ENCODE data around the gene KNTC1.

GRCh38 chr12:122489038-122489437 is 38.0 kb upstream of the KNTC1 start:
- TF ChIP-seq POLR2AphosphoS5 (IDR thresholded peaks at IDR 0.05; ENCODE audit: low read depth) (no peak), CTCF (IDR thresholded peaks at IDR 0.05; ENCODE audit: insufficient read depth, low read length) (no peak), REST (IDR thresholded peaks at IDR 0.05; ENCODE audit: insufficient replicate concordance, low read depth) (no peak)

Measured in HL-60 (cell line).